HG02678 (cell line): ENCODE data around the gene LPP.

Experiments used
- ATAC-seq: cut with Tn5 transposase; IDR thresholded peaks from one replicate; pipeline ENCODE4 v1.9.1; 2021; ENCODE audit warnings: mild to moderate bottlenecking, moderate library complexity; ENCODE audit not compliant: unreplicated experiment

LPP gene

GRCh38 chr3:188194332-188194731 is 40.4 kb downstream of the LPP start:
- ATAC-seq, result no peak

- ATAC-seq, result no peak
These were observed 42.5 kb downstream of the LPP start for GRCh38 chr3:188196232-188196990.

GRCh38 chr3:188197388-188197847 is 43.5 kb downstream of the LPP start:
- no peak for ATAC-seq

- no peak for ATAC-seq
These were observed 44.0 kb downstream of the LPP start for GRCh38 chr3:188198001-188198400.

GRCh38 chr3:188198760-188199327 is 44.9 kb downstream of the LPP start:
- no peak for ATAC-seq

- ATAC-seq, result no peak
These were observed 45.4 kb downstream of the LPP start for GRCh38 chr3:188199386-188199785.

GRCh38 chr3:188200481-188200880 is 46.5 kb downstream of the LPP start:
- no peak for ATAC-seq

- no peak for ATAC-seq
These were observed 48.6 kb downstream of the LPP start for GRCh38 chr3:188202358-188203138.

GRCh38 chr3:188204526-188204925 is 50.6 kb downstream of the LPP start:
- ATAC-seq, result no peak

- ATAC-seq, result no peak
These were observed 52.0 kb downstream of the LPP start for GRCh38 chr3:188205992-188206416.

GRCh38 chr3:188206787-188207186 is 52.8 kb downstream of the LPP start:
- no peak for ATAC-seq

- ATAC-seq, result no peak
These were observed 54.1 kb downstream of the LPP start for GRCh38 chr3:188207941-188208515.

- no peak for ATAC-seq
These were observed 54.6 kb downstream of the LPP start for GRCh38 chr3:188208516-188208981.

- no peak for ATAC-seq
These were observed 55.1 kb downstream of the LPP start for GRCh38 chr3:188209034-188209433.

GRCh38 chr3:188209740-188210139 is 55.8 kb downstream of the LPP start:
- ATAC-seq, result no peak

- ATAC-seq, result no peak
These were observed 57.5 kb downstream of the LPP start for GRCh38 chr3:188211476-188211875.

- no peak for ATAC-seq
These were observed 58.5 kb downstream of the LPP start for GRCh38 chr3:188212308-188212969.

- no peak for ATAC-seq
These were observed 60.5 kb downstream of the LPP start for GRCh38 chr3:188214442-188214841.

- no peak for ATAC-seq
These were observed 61.2 kb downstream of the LPP start for GRCh38 chr3:188215129-188215528.

- ATAC-seq, result no peak
These were observed 63.1 kb downstream of the LPP start for GRCh38 chr3:188217011-188217463.

GRCh38 chr3:188217726-188218125 is 63.8 kb downstream of the LPP start:
- no peak for ATAC-seq
